Measurements from ENCODE around the gene KCNAB2. TPM values are rescaled to one million over a fixed set of nuclear protein-coding genes. Genes with fewer than 3 reads are reported as not detected.

Gene KCNAB2
- total RNA-seq, 1 experiment from 2014 or later = 10.3 TPM

- no peak for ATAC-seq
- POLR2A ChIA-PET = no interaction called here
- CTCF ChIA-PET = interaction anchor here (0.6 to 3.2 kb wide), 4 partner anchors 8 to 378 kb away, joined by 3 to 14 read pairs (median 7); no protein-coding TSS in a partner anchor
- Mint-ChIP-seq H3K27ac (no peak overlapping the region), H3K27me3 (ENCODE audit: low read depth) (no peaks in the 10 kb centered on the region), H3K9me3 (no peaks in the 10 kb centered on the region), H3K36me3 (no peaks in the 10 kb centered on the region), H3K4me3 (no peak overlapping the region), H3K4me1 (no peaks in the 10 kb centered on the region)
- no peak for DNase-seq (ENCODE audit: low spot score)
- TF ChIP-seq, protein P1, sequence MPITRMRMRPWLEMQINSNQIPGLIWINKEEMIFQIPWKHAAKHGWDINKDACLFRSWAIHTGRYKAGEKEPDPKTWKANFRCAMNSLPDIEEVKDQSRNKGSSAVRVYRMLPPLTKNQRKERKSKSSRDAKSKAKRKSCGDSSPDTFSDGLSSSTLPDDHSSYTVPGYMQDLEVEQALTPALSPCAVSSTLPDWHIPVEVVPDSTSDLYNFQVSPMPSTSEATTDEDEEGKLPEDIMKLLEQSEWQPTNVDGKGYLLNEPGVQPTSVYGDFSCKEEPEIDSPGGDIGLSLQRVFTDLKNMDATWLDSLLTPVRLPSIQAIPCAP (CRISPR knock-in tag; IDR thresholded peaks at IDR 0.05) = no peak
- TF ChIP-seq ETV6 (CRISPR knock-in tag; IDR thresholded peaks at IDR 0.05) (no peak), HMGA2 (CRISPR knock-in tag; IDR thresholded peaks at IDR 0.05) (no peak), TCF7 (CRISPR knock-in tag; IDR thresholded peaks at IDR 0.05; ENCODE audit: low read depth) (no peak), SP1 (CRISPR knock-in tag; conservative IDR thresholded peaks at IDR 0.05) (no peak), ZNF671 (CRISPR knock-in tag; IDR thresholded peaks at IDR 0.05) (no peak), AR (CRISPR knock-in tag; IDR thresholded peaks at IDR 0.05) (no peak), ERG (CRISPR knock-in tag; IDR thresholded peaks at IDR 0.05) (no peak), JAZF1 (CRISPR knock-in tag; IDR thresholded peaks at IDR 0.05) (no peak), ZNF425 (CRISPR knock-in tag; conservative IDR thresholded peaks at IDR 0.05) (no peak), PRDM15 (CRISPR knock-in tag; IDR thresholded peaks at IDR 0.05) (no peak), NR2C2 (CRISPR knock-in tag; IDR thresholded peaks at IDR 0.05) (no peak), ZBTB43 (CRISPR knock-in tag; IDR thresholded peaks at IDR 0.05) (no peak), MXD4 (CRISPR knock-in tag; IDR thresholded peaks at IDR 0.05; ENCODE audit: borderline replicate concordance) (no peak), ATF3 (CRISPR knock-in tag; conservative IDR thresholded peaks at IDR 0.05) (no peak), GTF2I (CRISPR knock-in tag; conservative IDR thresholded peaks at IDR 0.05) (no peak)
- TF ChIP-seq, protein P2, sequence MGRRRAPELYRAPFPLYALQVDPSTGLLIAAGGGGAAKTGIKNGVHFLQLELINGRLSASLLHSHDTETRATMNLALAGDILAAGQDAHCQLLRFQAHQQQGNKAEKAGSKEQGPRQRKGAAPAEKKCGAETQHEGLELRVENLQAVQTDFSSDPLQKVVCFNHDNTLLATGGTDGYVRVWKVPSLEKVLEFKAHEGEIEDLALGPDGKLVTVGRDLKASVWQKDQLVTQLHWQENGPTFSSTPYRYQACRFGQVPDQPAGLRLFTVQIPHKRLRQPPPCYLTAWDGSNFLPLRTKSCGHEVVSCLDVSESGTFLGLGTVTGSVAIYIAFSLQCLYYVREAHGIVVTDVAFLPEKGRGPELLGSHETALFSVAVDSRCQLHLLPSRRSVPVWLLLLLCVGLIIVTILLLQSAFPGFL (CRISPR knock-in tag; IDR thresholded peaks at IDR 0.05; ENCODE audit: borderline replicate concordance) = no peak
- TF ChIP-seq, protein P3, sequence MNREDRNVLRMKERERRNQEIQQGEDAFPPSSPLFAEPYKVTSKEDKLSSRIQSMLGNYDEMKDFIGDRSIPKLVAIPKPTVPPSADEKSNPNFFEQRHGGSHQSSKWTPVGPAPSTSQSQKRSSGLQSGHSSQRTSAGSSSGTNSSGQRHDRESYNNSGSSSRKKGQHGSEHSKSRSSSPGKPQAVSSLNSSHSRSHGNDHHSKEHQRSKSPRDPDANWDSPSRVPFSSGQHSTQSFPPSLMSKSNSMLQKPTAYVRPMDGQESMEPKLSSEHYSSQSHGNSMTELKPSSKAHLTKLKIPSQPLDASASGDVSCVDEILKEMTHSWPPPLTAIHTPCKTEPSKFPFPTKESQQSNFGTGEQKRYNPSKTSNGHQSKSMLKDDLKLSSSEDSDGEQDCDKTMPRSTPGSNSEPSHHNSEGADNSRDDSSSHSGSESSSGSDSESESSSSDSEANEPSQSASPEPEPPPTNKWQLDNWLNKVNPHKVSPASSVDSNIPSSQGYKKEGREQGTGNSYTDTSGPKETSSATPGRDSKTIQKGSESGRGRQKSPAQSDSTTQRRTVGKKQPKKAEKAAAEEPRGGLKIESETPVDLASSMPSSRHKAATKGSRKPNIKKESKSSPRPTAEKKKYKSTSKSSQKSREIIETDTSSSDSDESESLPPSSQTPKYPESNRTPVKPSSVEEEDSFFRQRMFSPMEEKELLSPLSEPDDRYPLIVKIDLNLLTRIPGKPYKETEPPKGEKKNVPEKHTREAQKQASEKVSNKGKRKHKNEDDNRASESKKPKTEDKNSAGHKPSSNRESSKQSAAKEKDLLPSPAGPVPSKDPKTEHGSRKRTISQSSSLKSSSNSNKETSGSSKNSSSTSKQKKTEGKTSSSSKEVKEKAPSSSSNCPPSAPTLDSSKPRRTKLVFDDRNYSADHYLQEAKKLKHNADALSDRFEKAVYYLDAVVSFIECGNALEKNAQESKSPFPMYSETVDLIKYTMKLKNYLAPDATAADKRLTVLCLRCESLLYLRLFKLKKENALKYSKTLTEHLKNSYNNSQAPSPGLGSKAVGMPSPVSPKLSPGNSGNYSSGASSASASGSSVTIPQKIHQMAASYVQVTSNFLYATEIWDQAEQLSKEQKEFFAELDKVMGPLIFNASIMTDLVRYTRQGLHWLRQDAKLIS (CRISPR knock-in tag; IDR thresholded peaks at IDR 0.05; ENCODE audit: borderline replicate concordance) = no peak
Measured at GRCh38 chr1:6044481-6045109, 1.1 kb upstream of the KCNAB2 start.

All from WTC11 (cell line).